ENCODE results near the gene PIAS4. TPM values are rescaled to one million over a fixed set of nuclear protein-coding genes. Genes with fewer than 3 reads are reported as not detected.

The PIAS4 gene
- total RNA-seq, 1 donor from 2014 or later: 17.0 TPM

- H3K36me3 Mint-ChIP-seq: peaks cover 6% of the 10 kb centered on the region
These were observed 52.5 kb downstream of the PIAS4 start for GRCh38 chr19:4059891-4060620.

GRCh38 chr19:4060621-4061177 is 53.2 kb downstream of the PIAS4 start:
- H3K9me3 ChIP-seq (ENCODE audit: low read depth): no peaks in the 10 kb centered on the region
- H3K79me2 ChIP-seq (ENCODE audit: low read depth): peaks cover 87% of the 10 kb centered on the region
- Mint-ChIP-seq H3K4me3 (no peak overlapping the region), H3K36me3 (peaks cover 4% of the 10 kb centered on the region), H3K27ac (no peak overlapping the region), H3K9me3 (no peaks in the 10 kb centered on the region), H3K4me1 (peaks cover 5% of the 10 kb centered on the region), H3K27me3 (ENCODE audit: insufficient read depth, low read depth) (peaks cover 7% of the 10 kb centered on the region)
- H3K36me3 ChIP-seq: no peaks in the 10 kb centered on the region
- no peak overlapping the region for H3K4me2 ChIP-seq
- H3K27ac ChIP-seq: no peak overlapping the region
- H2AFZ ChIP-seq (replicated peaks): no peak overlapping the region
- no peak overlapping the region for H3K9ac ChIP-seq
- H3F3A ChIP-seq (ENCODE audit: low read depth): peaks cover 17% of the 10 kb centered on the region
- peaks cover 6% of the 10 kb centered on the region for H3K4me1 ChIP-seq
- H4K20me1 ChIP-seq (ENCODE audit: low read depth): peaks cover 85% of the 10 kb centered on the region
- H3K27me3 ChIP-seq: no peaks in the 10 kb centered on the region
- no peak for DNase-seq (ENCODE audit: low spot score)
- TF ChIP-seq EZH2phosphoT487 (IDR thresholded peaks at IDR 0.05) (no peak), CTCF (IDR thresholded peaks at IDR 0.05) (no peak), EZH2 (IDR thresholded peaks at IDR 0.05) (no peak)
- H3K4me3 ChIP-seq: no peak overlapping the region

More at GRCh38 chr19:4059891-4060620, 52.5 kb downstream of the PIAS4 start:
- Histone ChIP-seq H3K4me1 (peaks cover 6% of the 10 kb centered on the region), H3K4me3 (no peak overlapping the region), H3K9me3 (ENCODE audit: low read depth) (no peaks in the 10 kb centered on the region), H3K27me3 (no peaks in the 10 kb centered on the region), H3F3A (ENCODE audit: low read depth) (peaks cover 17% of the 10 kb centered on the region), H3K4me2 (no peak overlapping the region), H3K36me3 (no peaks in the 10 kb centered on the region), H2AFZ (replicated peaks) (no peak overlapping the region), H4K20me1 (ENCODE audit: low read depth) (peaks cover 85% of the 10 kb centered on the region), H3K27ac (no peak overlapping the region), H3K9ac (no peak overlapping the region), H3K79me2 (ENCODE audit: low read depth) (peaks cover 87% of the 10 kb centered on the region)
- Mint-ChIP-seq H3K4me3 (no peak overlapping the region), H3K27ac (no peak overlapping the region), H3K27me3 (ENCODE audit: insufficient read depth, low read depth) (peaks cover 8% of the 10 kb centered on the region), H3K4me1 (peaks cover 5% of the 10 kb centered on the region), H3K9me3 (no peaks in the 10 kb centered on the region)
- DNase-seq (ENCODE audit: low spot score): no peak
- TF ChIP-seq EZH2 (IDR thresholded peaks at IDR 0.05): no peak
- no peak for TF ChIP-seq EZH2phosphoT487 (IDR thresholded peaks at IDR 0.05)
- TF ChIP-seq CTCF (IDR thresholded peaks at IDR 0.05): no peak

GRCh38 chr19:4061178-4061682 is 53.7 kb downstream of the PIAS4 start:
- H3K9me3 Mint-ChIP-seq: no peaks in the 10 kb centered on the region
- H3K79me2 ChIP-seq (ENCODE audit: low read depth): peaks cover 81% of the 10 kb centered on the region
- no peak overlapping the region for H3K27ac Mint-ChIP-seq
- H3K4me2 ChIP-seq: no peak overlapping the region
- H3K4me3 Mint-ChIP-seq: no peak overlapping the region
- no peaks in the 10 kb centered on the region for H3K36me3 ChIP-seq
- TF ChIP-seq CTCF (IDR thresholded peaks at IDR 0.05): no peak
- TF ChIP-seq EZH2 (IDR thresholded peaks at IDR 0.05): no peak
- TF ChIP-seq EZH2phosphoT487 (IDR thresholded peaks at IDR 0.05): no peak
- H4K20me1 ChIP-seq (ENCODE audit: low read depth): peaks cover 80% of the 10 kb centered on the region
- peaks cover 1% of the 10 kb centered on the region for H3K36me3 Mint-ChIP-seq
- no peak for DNase-seq (ENCODE audit: low spot score)
- no peak overlapping the region for H3K9ac ChIP-seq
- H3K27me3 ChIP-seq: no peaks in the 10 kb centered on the region
- peaks cover 17% of the 10 kb centered on the region for H3F3A ChIP-seq (ENCODE audit: low read depth)
- no peaks in the 10 kb centered on the region for H3K9me3 ChIP-seq (ENCODE audit: low read depth)
- H3K27ac ChIP-seq: no peak overlapping the region
- peaks cover 6% of the 10 kb centered on the region for H3K4me1 ChIP-seq
- H3K4me3 ChIP-seq: no peak overlapping the region
- H3K27me3 Mint-ChIP-seq (ENCODE audit: insufficient read depth, low read depth): peaks cover 5% of the 10 kb centered on the region
- peaks cover 5% of the 10 kb centered on the region for H3K4me1 Mint-ChIP-seq
- H2AFZ ChIP-seq (replicated peaks): no peak overlapping the region
